IPS-11a (cell line): ENCODE measurements around the gene TGFBRAP1.
"Not testable (repeated sequence)": the region's sequence is repeated elsewhere in the genome, so short reads cannot be mapped to it uniquely, and the experiment has no call there.

Source experiments
- H3K4me3 ChIP-seq: one replicate; pipeline ENCODE4 v1.5.1; 2013; ENCODE audit warnings: low read depth, low read length, control low read depth

The TGFBRAP1 gene

GRCh38 chr2:105361102-105361889 lies 31.8 kb upstream of the TGFBRAP1 start:
- H3K4me3 ChIP-seq: no peak overlapping the region

- no peak overlapping the region for H3K4me3 ChIP-seq
Measured at GRCh38 chr2:105358593-105358992, 29.1 kb upstream of the TGFBRAP1 start.

GRCh38 chr2:105357122-105357521 lies 27.6 kb upstream of the TGFBRAP1 start:
- H3K4me3 ChIP-seq: no peak overlapping the region

GRCh38 chr2:105344704-105345345 lies 15.3 kb upstream of the TGFBRAP1 start:
- no peak overlapping the region for H3K4me3 ChIP-seq

GRCh38 chr2:105339414-105339813 lies 9.9 kb upstream of the TGFBRAP1 start:
- H3K4me3 ChIP-seq: no peak overlapping the region

GRCh38 chr2:105338020-105338385 lies 8.5 kb upstream of the TGFBRAP1 start:
- peak overlapping the region; percentile 97 for H3K4me3 ChIP-seq

- H3K4me3 ChIP-seq: peak within 1 kb of the TSS; percentile 97
Measured at GRCh38 chr2:105337122-105338019, 7.8 kb upstream of the TGFBRAP1 start, which contains the start of gene C2orf49. Gene C2orf49 (plus strand): TSS chr2:105337540. CDS start chr2:105337588, 48 bp downstream.

GRCh38 chr2:105336786-105337121 lies 7.2 kb upstream of the TGFBRAP1 start:
- peak overlapping the region; percentile 97 for H3K4me3 ChIP-seq

- H3K4me3 ChIP-seq: no peak overlapping the region
Measured at GRCh38 chr2:105335469-105335868, 5.9 kb upstream of the TGFBRAP1 start.

- H3K4me3 ChIP-seq: no peak overlapping the region
Measured at GRCh38 chr2:105334211-105334610, 4.7 kb upstream of the TGFBRAP1 start.

- no peak overlapping the region for H3K4me3 ChIP-seq
Measured at GRCh38 chr2:105330681-105331375, 1.3 kb upstream of the TGFBRAP1 start.

GRCh38 chr2:105329197-105329554 lies 359 bp downstream of the TGFBRAP1 start:
- H3K4me3 ChIP-seq: peak overlapping the region; percentile 75

- peak overlapping the region; percentile 75 for H3K4me3 ChIP-seq
Measured at GRCh38 chr2:105328281-105329196, 996 bp downstream of the TGFBRAP1 start.

- H3K4me3 ChIP-seq: no peak overlapping the region
Measured at GRCh38 chr2:105327690-105328089, 1.8 kb downstream of the TGFBRAP1 start.

GRCh38 chr2:105327271-105327670 lies 2.3 kb downstream of the TGFBRAP1 start:
- not testable (repeated sequence) for H3K4me3 ChIP-seq

- H3K4me3 ChIP-seq: no peak overlapping the region
Measured at GRCh38 chr2:105325389-105325963, 4.1 kb downstream of the TGFBRAP1 start.

- no peak overlapping the region for H3K4me3 ChIP-seq
Measured at GRCh38 chr2:105324732-105325131, 4.8 kb downstream of the TGFBRAP1 start.

- H3K4me3 ChIP-seq: no peak overlapping the region
Measured at GRCh38 chr2:105324101-105324500, 5.4 kb downstream of the TGFBRAP1 start.

GRCh38 chr2:105323111-105323510 lies 6.4 kb downstream of the TGFBRAP1 start:
- H3K4me3 ChIP-seq: no peak overlapping the region
